ENCODE data around the gene ALOX15B. TPM values are rescaled to one million over a fixed set of nuclear protein-coding genes. Genes with fewer than 3 reads are reported as not detected.

Gene ALOX15B
- total RNA-seq, 1 donor from 2014 or later, result not detected

DNA sequence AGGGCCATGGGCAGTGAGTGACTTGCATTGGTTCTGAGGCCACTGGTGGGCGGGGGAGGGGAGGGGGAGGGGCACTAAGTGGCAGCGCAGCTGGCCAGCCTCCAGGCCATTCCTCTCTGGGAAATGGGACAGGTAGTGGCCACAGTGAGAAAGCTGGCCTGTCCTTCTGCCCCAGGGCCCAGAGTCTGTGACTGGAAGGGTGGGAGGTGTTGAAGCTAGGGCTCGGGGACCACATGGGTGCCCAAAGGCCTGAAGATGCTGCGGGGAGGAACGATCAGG is 49.0 kb downstream of the ALOX15B start:
- intact Hi-C loops (cut with micrococcal nuclease), result loop anchor here (10.0 kb wide), 1 partner anchor 217 kb away; no protein-coding TSS in a partner anchor
- no peak for DNase-seq (ENCODE audit: low spot score)
- Mint-ChIP-seq H3K36me3 (ENCODE audit: low read depth) (no peaks in the 10 kb centered on the region), H3K4me3 (ENCODE audit: low read depth) (no peak overlapping the region), H3K27ac (no peak overlapping the region), H3K9me3 (no peaks in the 10 kb centered on the region), H3K27me3 (ENCODE audit: low read depth) (peaks cover 15% of the 10 kb centered on the region), H3K4me1 (ENCODE audit: low read depth) (no peaks in the 10 kb centered on the region)

DNA sequence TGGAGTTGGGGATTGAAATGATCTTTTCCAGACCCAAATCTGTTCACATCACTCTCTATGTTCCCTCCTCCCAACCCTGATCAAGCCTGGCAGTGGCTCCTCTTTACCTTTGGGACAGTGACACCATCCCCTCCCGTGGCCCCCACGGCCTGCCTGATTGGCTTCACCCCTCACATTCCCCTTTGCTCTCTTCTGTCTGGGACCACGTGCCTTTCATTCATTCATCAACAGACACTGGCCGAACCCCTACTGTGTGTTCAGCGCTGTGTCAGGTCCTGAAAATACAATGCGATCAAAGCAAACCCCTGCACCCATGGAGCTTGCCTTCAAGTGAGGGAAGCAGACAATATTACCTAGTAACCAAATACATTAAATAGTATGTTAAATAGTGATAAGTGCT is 50.9 kb downstream of the ALOX15B start:
- intact Hi-C loops (cut with micrococcal nuclease), result loop anchor here (10.0 kb wide), 1 partner anchor 215 kb away; no protein-coding TSS in a partner anchor

DNA sequence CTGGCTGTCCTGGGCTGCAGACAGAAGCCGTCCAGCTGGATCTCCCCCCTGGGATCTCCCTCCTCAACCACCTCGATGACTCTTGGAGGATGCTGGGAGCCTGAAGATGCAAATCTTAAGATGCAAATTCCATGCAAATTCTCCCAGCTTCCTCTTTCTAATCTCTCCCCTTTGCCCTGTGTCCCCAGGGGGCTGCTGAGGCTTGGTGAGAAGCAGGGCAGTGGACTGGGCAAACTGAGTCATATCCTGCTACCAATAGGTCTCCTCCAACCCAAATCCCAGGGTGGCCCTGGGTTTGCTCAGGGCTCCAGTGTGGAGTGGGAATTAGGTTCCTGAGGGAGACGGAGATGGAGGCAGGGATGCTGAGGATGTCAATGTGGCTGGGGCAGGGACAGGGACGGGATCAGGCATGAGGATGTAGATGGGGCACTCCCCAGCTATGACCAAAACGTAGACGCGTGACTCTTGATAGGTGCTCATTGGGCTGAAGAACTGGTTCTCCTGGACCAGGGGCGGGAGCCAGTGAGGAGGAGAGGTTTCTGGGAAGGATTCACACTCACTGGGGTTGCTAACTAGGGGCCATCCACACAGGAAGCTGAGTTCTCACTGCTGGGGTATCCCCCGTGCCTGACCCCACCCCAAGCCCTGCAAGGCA is 52.3 kb downstream of the ALOX15B start:
- Mint-ChIP-seq H3K27me3 (ENCODE audit: low read depth) (peaks cover 23% of the 10 kb centered on the region), H3K36me3 (ENCODE audit: low read depth) (no peaks in the 10 kb centered on the region), H3K4me1 (ENCODE audit: low read depth) (peaks cover 7% of the 10 kb centered on the region), H3K4me3 (ENCODE audit: low read depth) (no peak overlapping the region), H3K27ac (no peak overlapping the region), H3K9me3 (no peaks in the 10 kb centered on the region)
- intact Hi-C loops (cut with micrococcal nuclease), result no loop called here
- DNase-seq (ENCODE audit: low spot score), result no peak

More for the DNA sequence above, 50.9 kb downstream of the ALOX15B start:
- Mint-ChIP-seq H3K27ac (no peak overlapping the region), H3K36me3 (ENCODE audit: low read depth) (no peaks in the 10 kb centered on the region), H3K4me3 (ENCODE audit: low read depth) (no peak overlapping the region), H3K27me3 (ENCODE audit: low read depth) (peaks cover 17% of the 10 kb centered on the region), H3K9me3 (no peaks in the 10 kb centered on the region), H3K4me1 (ENCODE audit: low read depth) (peaks cover 5% of the 10 kb centered on the region)
- DNase-seq (ENCODE audit: low spot score), result no peak

DNA sequence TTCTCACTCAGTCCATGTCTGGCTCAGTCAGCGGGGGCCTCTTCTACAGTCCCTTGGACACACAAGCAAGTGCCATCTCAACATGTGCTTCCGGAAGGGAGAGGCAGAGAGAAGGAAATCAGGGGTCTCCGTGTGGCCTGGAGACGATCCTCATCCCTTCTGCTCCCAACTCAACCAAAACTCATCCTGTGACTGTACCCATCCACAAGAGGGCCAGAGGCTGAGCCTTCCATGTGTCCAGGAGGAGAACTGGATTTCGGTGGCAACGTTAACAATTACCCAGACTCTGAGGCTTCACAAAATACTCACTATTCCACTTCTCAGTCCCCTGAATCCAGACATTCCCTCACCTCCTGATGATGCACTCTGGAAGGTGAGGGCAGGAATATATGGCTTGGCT is 56.5 kb downstream of the ALOX15B start:
- H3K36me3 Mint-ChIP-seq (ENCODE audit: low read depth), result no peaks in the 10 kb centered on the region
- H3K27me3 Mint-ChIP-seq (ENCODE audit: low read depth), result peaks cover 21% of the 10 kb centered on the region
- peaks cover 7% of the 10 kb centered on the region for H3K4me1 Mint-ChIP-seq (ENCODE audit: low read depth)
- intact Hi-C loops (cut with micrococcal nuclease), result no loop called here
- no peak overlapping the region for H3K27ac Mint-ChIP-seq
- no peaks in the 10 kb centered on the region for H3K9me3 Mint-ChIP-seq
- no peak overlapping the region for H3K4me3 Mint-ChIP-seq (ENCODE audit: low read depth)
- DNase-seq (ENCODE audit: low spot score), result no peak

DNA sequence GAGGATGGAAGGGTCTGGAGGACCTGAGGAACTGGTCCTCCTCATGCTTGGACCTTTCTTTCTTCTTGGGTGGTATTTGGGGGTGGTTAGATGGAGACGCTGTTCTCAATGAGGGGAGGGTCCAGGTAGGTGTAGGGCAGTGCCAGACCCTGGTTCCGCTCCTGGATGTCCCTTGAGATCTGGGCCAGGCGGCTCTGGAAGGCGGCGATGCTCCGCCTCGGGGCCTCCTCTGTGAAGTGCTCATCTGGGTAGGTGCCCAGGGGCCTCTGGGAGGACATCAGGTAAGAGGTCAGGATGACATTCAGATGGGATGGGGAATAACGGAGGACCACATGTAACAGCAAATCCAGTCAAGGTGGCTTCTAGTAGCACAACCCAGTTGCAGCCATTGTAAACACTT is 57.7 kb downstream of the ALOX15B start:
- no peak overlapping the region for H3K4me3 Mint-ChIP-seq (ENCODE audit: low read depth)
- no peaks in the 10 kb centered on the region for H3K36me3 Mint-ChIP-seq (ENCODE audit: low read depth)
- H3K9me3 Mint-ChIP-seq, result no peaks in the 10 kb centered on the region
- DNase-seq (ENCODE audit: low spot score), result no peak
- peaks cover 7% of the 10 kb centered on the region for H3K4me1 Mint-ChIP-seq (ENCODE audit: low read depth)
- peaks cover 16% of the 10 kb centered on the region for H3K27me3 Mint-ChIP-seq (ENCODE audit: low read depth)
- intact Hi-C loops (cut with micrococcal nuclease), result no loop called here
- no peak overlapping the region for H3K27ac Mint-ChIP-seq

Other genes with a start within 250 kb of the ALOX15B start
- gene KDM6B, start 204.8 kb upstream of the ALOX15B start, total RNA-seq, result 96.0 and 99.6 TPM in 2 replicates
- gene TMEM88, start 184.0 kb upstream of the ALOX15B start, total RNA-seq, result 4.1 and 6.1 TPM in 2 replicates
- gene NAA38, start 181.5 kb upstream of the ALOX15B start, total RNA-seq, result 52.6 and 53.0 TPM in 2 replicates
- gene CYB5D1, start 181.1 kb upstream of the ALOX15B start, total RNA-seq, result 8.8 and 10.5 TPM in 2 replicates
- 158 and 164 TPM in 2 replicates for gene CHD3, start 150.3 kb upstream of the ALOX15B start, total RNA-seq
- gene RNF227, start 122.8 kb upstream of the ALOX15B start, total RNA-seq, result 4.8 and 5.0 TPM in 2 replicates
- 9.9 and 11.3 TPM in 2 replicates for gene KCNAB3, start 109.2 kb upstream of the ALOX15B start, total RNA-seq
- 156 and 190 TPM in 2 replicates for gene TRAPPC1, start 107.1 kb upstream of the ALOX15B start, total RNA-seq
- 60.0 and 60.3 TPM in 2 replicates for gene CNTROB, start 106.9 kb upstream of the ALOX15B start, total RNA-seq
- not detected in 2 replicates for gene GUCY2D, start 36.4 kb upstream of the ALOX15B start, total RNA-seq
- gene ALOX12B, start 48.7 kb downstream of the ALOX15B start, total RNA-seq, result 0.87 and 1.4 TPM in 2 replicates
- gene ALOXE3, start 79.5 kb downstream of the ALOX15B start, total RNA-seq, result not detected in 2 replicates
- 2.4 and 3.1 TPM in 2 replicates for gene HES7, start 85.0 kb downstream of the ALOX15B start, total RNA-seq
- 41.8 and 43.2 TPM in 2 replicates for gene PER1, start 113.3 kb downstream of the ALOX15B start, total RNA-seq
- gene VAMP2, start 123.9 kb downstream of the ALOX15B start, total RNA-seq, result 44.6 and 44.7 TPM in 2 replicates
- gene TMEM107, start 137.3 kb downstream of the ALOX15B start, total RNA-seq, result 18.7 and 25.0 TPM in 2 replicates
- 7.8 and 8.0 TPM in 2 replicates for gene BORCS6, start 151.1 kb downstream of the ALOX15B start, total RNA-seq
- gene AURKB, start 171.5 kb downstream of the ALOX15B start, total RNA-seq, result 113 TPM in 2 replicates
- gene CTC1, start 209.0 kb downstream of the ALOX15B start, total RNA-seq, result 76.7 and 81.0 TPM in 2 replicates
- 165 and 174 TPM in 2 replicates for gene PFAS, start 210.2 kb downstream of the ALOX15B start, total RNA-seq
- 61.4 and 64.1 TPM in 2 replicates for gene RANGRF, start 249.6 kb downstream of the ALOX15B start, total RNA-seq

Data from activated T-helper 2 cell treated with anti-CD3 and anti-CD28 coated beads, Interferon-gamma antibody, Interleukin-2, Interleukin-4, amounts not matched to agents 10 μg/mL and 5 μg/mL and 100 μg/mL, durations not matched to agents 14 hours and 24 hours and 36 hours (primary cell).